ENCODE results near the gene SH3RF1. TPM values are rescaled to one million over a fixed set of nuclear protein-coding genes. Genes with fewer than 3 reads are reported as not detected.
A peak's percentile ranks its signal among the peaks of the same experiment; 100 is the strongest.

The SH3RF1 gene
- total and polyA plus RNA-seq, 2 of the 13 experiments (the other 11 are each of a cell fraction or from before 2014, with no cell fraction given): 3.1 to 3.2 TPM

DNA sequence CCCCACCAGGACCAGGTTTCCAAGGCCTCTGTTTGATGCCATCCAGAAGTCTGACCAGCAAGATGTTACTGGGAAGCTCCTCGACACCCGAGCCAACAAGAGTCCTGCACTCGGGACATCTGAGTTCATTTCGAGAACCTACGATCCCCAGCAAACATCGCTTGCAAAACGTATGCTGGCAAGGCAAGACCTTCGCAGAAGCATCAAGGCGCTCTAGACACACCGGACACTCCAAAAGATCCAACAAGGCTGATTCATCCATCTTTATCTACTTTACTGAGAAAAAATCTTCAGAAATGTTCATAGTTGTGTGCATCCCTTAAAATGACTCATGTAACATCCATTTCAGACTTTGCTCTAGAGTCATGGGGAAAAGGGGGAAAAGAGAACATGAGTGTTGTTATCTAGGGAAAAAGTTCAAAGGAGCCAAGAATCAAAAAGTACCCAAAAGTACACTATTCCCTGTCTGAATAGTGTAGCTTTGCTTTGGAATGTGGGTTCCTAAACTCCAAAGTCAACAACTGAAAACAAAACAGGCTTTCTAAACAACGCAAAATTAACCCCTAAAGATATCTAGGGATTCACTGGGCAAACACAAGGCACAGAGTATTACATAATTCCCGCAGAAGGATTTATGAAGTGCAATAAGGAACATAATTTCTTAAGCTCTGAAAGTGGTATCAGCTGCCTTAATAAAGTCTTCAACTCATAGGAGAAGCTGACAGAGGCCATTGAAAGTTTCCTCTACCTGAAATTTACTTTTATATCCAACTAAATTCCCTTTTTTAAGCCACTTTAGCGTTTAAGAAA lies 1.6 kb downstream of the SH3RF1 start (continued):
- TF ChIP-seq, protein P1, sequence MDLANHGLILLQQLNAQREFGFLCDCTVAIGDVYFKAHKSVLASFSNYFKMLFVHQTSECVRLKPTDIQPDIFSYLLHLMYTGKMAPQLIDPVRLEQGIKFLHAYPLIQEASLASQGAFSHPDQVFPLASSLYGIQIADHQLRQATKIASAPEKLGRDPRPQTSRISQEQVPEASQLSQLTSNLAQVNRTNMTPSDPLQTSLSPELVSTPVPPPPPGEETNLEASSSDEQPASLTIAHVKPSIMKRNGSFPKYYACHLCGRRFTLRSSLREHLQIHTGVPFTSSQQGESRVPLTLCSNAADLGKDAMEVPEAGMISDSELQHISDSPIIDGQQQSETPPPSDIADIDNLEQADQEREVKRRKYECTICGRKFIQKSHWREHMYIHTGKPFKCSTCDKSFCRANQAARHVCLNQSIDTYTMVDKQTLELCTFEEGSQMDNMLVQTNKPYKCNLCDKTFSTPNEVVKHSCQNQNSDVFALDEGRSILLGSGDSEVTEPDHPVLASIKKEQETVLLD (CRISPR knock-in tag; IDR thresholded peaks at IDR 0.05; ENCODE audit: low read depth): no peak
- TF ChIP-seq ZFP36 (IDR thresholded peaks at IDR 0.05; ENCODE audit: borderline replicate concordance, low read depth, low read length, partially characterized antibody): no peak
- TF ChIP-seq CHD2 (IDR thresholded peaks at IDR 0.05; ENCODE audit: low read depth, low read length): no peak
- TF ChIP-seq ESRRA (CRISPR knock-in tag; IDR thresholded peaks at IDR 0.05; ENCODE audit: low read depth): no peak
- TF ChIP-seq DPF2 (CRISPR knock-in tag; IDR thresholded peaks at IDR 0.05; ENCODE audit: borderline replicate concordance, low read depth): no peak
- TF ChIP-seq EED (CRISPR knock-in tag; IDR thresholded peaks at IDR 0.05): no peak
- TF ChIP-seq, protein P2, sequence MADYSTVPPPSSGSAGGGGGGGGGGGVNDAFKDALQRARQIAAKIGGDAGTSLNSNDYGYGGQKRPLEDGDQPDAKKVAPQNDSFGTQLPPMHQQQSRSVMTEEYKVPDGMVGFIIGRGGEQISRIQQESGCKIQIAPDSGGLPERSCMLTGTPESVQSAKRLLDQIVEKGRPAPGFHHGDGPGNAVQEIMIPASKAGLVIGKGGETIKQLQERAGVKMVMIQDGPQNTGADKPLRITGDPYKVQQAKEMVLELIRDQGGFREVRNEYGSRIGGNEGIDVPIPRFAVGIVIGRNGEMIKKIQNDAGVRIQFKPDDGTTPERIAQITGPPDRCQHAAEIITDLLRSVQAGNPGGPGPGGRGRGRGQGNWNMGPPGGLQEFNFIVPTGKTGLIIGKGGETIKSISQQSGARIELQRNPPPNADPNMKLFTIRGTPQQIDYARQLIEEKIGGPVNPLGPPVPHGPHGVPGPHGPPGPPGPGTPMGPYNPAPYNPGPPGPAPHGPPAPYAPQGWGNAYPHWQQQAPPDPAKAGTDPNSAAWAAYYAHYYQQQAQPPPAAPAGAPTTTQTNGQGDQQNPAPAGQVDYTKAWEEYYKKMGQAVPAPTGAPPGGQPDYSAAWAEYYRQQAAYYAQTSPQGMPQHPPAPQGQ (CRISPR knock-in tag; IDR thresholded peaks at IDR 0.05; ENCODE audit: borderline replicate concordance): no peak
- TF ChIP-seq HIVEP1 (CRISPR knock-in tag; IDR thresholded peaks at IDR 0.05): no peak
- TF ChIP-seq, protein P3, sequence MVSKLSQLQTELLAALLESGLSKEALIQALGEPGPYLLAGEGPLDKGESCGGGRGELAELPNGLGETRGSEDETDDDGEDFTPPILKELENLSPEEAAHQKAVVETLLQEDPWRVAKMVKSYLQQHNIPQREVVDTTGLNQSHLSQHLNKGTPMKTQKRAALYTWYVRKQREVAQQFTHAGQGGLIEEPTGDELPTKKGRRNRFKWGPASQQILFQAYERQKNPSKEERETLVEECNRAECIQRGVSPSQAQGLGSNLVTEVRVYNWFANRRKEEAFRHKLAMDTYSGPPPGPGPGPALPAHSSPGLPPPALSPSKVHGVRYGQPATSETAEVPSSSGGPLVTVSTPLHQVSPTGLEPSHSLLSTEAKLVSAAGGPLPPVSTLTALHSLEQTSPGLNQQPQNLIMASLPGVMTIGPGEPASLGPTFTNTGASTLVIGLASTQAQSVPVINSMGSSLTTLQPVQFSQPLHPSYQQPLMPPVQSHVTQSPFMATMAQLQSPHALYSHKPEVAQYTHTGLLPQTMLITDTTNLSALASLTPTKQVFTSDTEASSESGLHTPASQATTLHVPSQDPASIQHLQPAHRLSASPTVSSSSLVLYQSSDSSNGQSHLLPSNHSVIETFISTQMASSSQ (IDR thresholded peaks at IDR 0.05; ENCODE audit: low read depth): no peak
- TF ChIP-seq, protein P3 (CRISPR knock-in tag; IDR thresholded peaks at IDR 0.05; ENCODE audit: borderline replicate concordance): no peak
- peak; percentile 43; the same call in 1 of the 2 replicates for TF ChIP-seq JUNB (CRISPR knock-in tag; IDR thresholded peaks at IDR 0.05; ENCODE audit: borderline replicate concordance)
- no peak for TF ChIP-seq RORA (CRISPR knock-in tag; IDR thresholded peaks at IDR 0.05)
- TF ChIP-seq DNMT3B (CRISPR knock-in tag; conservative IDR thresholded peaks at IDR 0.05): no peak
- TF ChIP-seq, protein P4, sequence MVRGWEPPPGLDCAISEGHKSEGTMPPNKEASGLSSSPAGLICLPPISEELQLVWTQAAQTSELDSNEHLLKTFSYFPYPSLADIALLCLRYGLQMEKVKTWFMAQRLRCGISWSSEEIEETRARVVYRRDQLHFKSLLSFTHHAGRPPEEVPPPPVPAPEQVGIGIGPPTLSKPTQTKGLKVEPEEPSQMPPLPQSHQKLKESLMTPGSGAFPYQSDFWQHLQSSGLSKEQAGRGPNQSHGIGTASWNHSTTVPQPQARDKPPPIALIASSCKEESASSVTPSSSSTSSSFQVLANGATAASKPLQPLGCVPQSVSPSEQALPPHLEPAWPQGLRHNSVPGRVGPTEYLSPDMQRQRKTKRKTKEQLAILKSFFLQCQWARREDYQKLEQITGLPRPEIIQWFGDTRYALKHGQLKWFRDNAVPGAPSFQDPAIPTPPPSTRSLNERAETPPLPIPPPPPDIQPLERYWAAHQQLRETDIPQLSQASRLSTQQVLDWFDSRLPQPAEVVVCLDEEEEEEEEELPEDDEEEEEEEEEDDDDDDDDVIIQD (CRISPR knock-in tag; IDR thresholded peaks at IDR 0.05; ENCODE audit: low read depth): 0 out of 2 replicates have a peak, but pooled peaks have one; percentile 21
- no peak for TF ChIP-seq DNMT1 (CRISPR knock-in tag; IDR thresholded peaks at IDR 0.05)
- peak; percentile 30 for TF ChIP-seq HNF4A (CRISPR knock-in tag; IDR thresholded peaks at IDR 0.05)
- TF ChIP-seq IKZF1 (IDR thresholded peaks at IDR 0.05): no peak
- no peak for TF ChIP-seq ZNF768 (CRISPR knock-in tag; IDR thresholded peaks at IDR 0.05)

All from HepG2 (cell line).